ENCODE measurements around the gene FFAR2.

Gene FFAR2

DNA sequence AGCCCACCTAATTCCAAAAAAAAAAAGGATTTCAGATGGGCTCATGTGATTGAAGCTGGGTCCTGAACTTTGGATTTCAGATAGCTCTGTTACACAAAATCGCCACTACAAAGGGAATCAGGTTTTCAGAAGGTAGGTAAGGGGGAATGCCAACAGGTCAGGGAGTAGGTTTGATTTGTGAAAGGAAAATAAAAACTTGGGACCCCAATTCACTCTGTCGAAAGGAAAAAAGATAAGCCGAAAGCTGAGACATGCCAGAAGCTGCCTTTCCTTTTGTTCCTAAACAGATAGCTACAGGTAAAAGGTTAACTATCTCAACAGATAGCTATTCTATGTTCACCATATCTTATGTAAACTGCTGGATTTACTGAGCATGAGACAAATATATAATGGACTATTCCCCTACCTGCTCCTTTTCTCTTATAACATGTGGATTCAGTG, 38.2 kb downstream of the FFAR2 start:
- H3K4me3 ChIP-seq (replicated peaks in 1 of 2; ENCODE audit: low read depth in 2 of 2, low read length in 2 of 2), result no peak overlapping the region
- TF ChIP-seq, protein P1, sequence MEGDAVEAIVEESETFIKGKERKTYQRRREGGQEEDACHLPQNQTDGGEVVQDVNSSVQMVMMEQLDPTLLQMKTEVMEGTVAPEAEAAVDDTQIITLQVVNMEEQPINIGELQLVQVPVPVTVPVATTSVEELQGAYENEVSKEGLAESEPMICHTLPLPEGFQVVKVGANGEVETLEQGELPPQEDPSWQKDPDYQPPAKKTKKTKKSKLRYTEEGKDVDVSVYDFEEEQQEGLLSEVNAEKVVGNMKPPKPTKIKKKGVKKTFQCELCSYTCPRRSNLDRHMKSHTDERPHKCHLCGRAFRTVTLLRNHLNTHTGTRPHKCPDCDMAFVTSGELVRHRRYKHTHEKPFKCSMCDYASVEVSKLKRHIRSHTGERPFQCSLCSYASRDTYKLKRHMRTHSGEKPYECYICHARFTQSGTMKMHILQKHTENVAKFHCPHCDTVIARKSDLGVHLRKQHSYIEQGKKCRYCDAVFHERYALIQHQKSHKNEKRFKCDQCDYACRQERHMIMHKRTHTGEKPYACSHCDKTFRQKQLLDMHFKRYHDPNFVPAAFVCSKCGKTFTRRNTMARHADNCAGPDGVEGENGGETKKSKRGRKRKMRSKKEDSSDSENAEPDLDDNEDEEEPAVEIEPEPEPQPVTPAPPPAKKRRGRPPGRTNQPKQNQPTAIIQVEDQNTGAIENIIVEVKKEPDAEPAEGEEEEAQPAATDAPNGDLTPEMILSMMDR (IDR thresholded peaks at IDR 0.05; ENCODE audit: low read depth, low read length), result no peak
- no peak for DNase-seq (ENCODE audit: low read depth in 2 of 2)

GRCh38 chr19:35487656-35488182, 39.7 kb downstream of the FFAR2 start:
- TF ChIP-seq, protein P1 (IDR thresholded peaks at IDR 0.05; ENCODE audit: low read depth, low read length), result no peak
- DNase-seq (ENCODE audit: low read depth in 2 of 2), result no peak
- no peak overlapping the region for H3K4me3 ChIP-seq (replicated peaks in 1 of 2; ENCODE audit: low read depth in 2 of 2, low read length in 2 of 2)

- no peak for DNase-seq (ENCODE audit: low read depth in 2 of 2)
- no peak overlapping the region for H3K4me3 ChIP-seq (replicated peaks in 1 of 2; ENCODE audit: low read depth in 2 of 2, low read length in 2 of 2)
- TF ChIP-seq, protein P1 (IDR thresholded peaks at IDR 0.05; ENCODE audit: low read depth, low read length), result no peak
Measured at GRCh38 chr19:35488677-35489076, 40.6 kb downstream of the FFAR2 start.

- H3K4me3 ChIP-seq (replicated peaks in 1 of 2; ENCODE audit: low read depth in 2 of 2, low read length in 2 of 2), result no peak within 1 kb of the TSS
- DNase-seq (ENCODE audit: low read depth in 2 of 2), result no peak
- TF ChIP-seq, protein P1 (IDR thresholded peaks at IDR 0.05; ENCODE audit: low read depth, low read length), result no peak
Measured at GRCh38 chr19:35490364-35490763, 42.3 kb downstream of the FFAR2 start, which contains the start of gene KRTDAP. KRTDAP (minus strand) TSS chr19:35490464; CDS start chr19:35490442, 22 bp downstream.

DNA sequence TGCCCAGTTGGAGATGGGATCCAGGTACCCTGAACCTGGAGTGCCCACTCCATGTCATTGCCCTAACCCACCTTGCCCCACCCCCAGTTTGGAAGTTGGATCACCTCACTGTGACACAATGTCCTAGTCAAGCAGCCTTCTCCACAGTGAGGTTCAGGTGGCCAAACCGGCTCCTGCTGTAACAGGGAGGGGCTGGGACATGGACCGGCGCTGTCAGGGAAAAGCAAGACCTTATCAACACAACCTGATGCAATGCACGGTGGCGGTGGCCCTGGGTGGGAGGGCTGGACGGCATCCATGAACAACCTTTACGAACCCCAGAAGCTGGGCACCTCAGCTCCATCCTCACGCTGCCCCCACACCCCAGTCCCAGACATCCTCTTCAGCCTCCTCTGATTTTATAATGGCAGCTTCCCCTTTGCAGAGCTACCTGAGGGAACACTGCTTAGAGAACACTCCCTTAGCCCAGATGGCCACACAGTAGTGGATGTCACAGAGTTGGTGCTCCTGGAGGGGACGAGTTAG, 43.8 kb downstream of the FFAR2 start:
- DNase-seq (ENCODE audit: low read depth in 2 of 2), result no peak
- no peak overlapping the region for H3K4me3 ChIP-seq (replicated peaks in 1 of 2; ENCODE audit: low read depth in 2 of 2, low read length in 2 of 2)
- TF ChIP-seq, protein P1 (IDR thresholded peaks at IDR 0.05; ENCODE audit: low read depth, low read length), result no peak

GRCh38 chr19:35493971-35494370, 45.9 kb downstream of the FFAR2 start:
- TF ChIP-seq, protein P1 (IDR thresholded peaks at IDR 0.05; ENCODE audit: low read depth, low read length), result no peak
- DNase-seq (ENCODE audit: low read depth in 2 of 2), result no peak
- no peak overlapping the region for H3K4me3 ChIP-seq (replicated peaks in 1 of 2; ENCODE audit: low read depth in 2 of 2, low read length in 2 of 2)

Data from cardiac fibroblast (primary cell).